Stimulated activated CD8-positive, alpha-beta memory T cell treated with anti-CD3 and anti-CD28 coated beads, Interleukin-4, amount 100 ng/mL, for 24 hours (primary cell): ENCODE results near the gene SNW1.
"Not testable (repeated sequence)": the region's sequence is repeated elsewhere in the genome, so short reads cannot be mapped to it uniquely, and the experiment has no call there.

Source experiments
- DNase-seq: peaks from one replicate; pipeline ENCODE4 v3.0.0-alpha.2; 2020; ENCODE audit warnings: low read depth

SNW1 gene

DNA sequence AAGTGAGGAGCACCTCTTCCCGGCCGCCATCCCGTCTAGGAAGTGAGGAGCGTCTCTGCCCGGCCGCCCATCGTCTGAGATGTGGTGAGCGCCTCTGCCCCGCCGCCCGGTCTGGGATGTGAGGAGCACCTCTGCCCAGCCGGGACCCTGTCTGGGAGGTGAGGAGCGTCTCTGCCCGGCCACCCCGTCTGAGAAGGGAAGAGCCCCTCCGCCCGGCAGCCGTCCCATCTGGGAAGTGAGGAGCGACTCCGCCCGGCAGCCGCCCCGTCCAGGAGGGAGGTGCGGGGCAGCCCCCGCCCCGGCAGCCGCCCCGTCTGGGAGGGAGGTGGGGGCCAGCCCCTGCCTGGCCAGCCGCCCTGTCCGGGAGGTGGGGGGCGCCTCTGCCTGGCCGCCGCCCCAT, 13.5 kb downstream of the SNW1 start:
- DNase-seq: not testable (repeated sequence)

DNA sequence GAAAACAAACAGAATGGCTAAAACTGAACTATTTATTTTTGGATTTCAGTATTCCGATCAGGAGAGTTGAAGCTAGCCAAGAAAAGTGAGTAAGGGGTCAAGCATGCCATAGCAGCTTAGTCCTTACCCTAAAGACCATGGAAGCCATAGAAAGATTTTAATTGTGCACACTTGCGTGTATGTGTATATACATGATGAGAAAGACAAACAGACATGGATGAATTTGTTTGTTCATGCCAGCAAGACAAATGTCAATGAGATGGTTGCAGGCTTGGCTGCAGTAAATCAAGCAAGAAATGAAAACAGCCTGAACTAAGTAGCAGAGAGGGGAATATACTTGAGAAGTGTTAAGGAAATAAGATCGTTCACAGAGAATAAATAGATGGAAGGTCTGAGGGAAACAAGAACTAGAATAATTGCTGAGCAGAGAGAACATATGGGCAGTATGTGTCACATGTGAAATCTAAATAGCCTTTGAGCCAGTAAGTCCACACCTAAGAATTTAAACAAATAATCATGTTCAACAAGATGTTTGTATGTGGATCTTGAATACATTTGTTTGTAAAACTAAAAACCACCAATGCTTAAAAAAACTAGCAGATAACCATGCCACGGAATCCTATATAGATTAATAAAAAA, 14.8 kb downstream of the SNW1 start:
- DNase-seq: no peak

DNA sequence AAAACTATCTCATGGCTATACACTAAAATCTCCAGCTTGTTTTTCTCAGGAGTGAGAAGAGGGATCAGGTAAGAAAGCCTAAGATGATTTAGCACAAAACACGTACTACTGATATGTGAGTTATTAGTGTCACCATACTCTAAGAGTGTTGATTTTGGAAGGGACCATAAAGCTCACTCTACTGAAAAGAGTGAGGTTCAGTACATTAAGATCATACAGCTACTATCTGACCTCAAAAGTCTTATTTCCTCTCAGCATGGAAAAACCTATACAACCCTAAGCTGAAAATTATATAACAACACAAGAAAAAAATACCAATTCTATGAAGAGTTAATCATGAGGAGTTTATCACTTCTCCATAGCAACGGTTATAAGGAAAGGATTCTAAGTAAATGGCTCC, 19.5 kb downstream of the SNW1 start:
- no peak for DNase-seq

DNA sequence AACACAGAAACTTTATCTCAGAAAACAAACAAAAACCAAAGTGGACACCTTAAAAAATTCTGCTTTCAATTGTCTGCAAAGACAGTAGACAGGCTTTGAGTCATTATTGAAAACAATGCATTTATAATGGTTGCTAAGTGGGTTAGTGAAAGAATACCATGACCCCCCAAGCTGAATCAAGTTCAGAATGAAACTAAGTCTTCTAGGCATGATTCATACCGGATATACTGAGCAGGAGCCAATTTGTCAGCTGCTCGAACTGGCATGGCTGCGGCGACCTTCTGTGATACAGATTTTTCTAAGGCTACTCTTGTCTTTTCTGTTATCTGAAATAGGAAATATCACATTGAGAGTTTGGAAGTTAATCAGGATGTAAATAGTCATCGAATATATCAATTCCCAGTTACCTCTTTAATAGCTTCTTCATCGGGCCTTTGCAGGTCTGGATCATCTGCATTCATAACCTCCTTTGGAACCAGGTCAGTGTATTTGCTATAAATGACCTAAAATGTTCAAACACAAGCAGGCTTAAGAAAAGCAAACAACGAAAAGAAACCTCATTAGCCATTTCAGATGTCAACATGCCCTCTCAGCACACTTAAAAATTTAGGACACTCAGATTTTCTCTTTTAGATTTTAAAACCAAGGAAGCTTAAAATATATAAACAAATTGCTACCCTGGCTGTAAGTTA, 22.3 kb downstream of the SNW1 start:
- no peak for DNase-seq

DNA sequence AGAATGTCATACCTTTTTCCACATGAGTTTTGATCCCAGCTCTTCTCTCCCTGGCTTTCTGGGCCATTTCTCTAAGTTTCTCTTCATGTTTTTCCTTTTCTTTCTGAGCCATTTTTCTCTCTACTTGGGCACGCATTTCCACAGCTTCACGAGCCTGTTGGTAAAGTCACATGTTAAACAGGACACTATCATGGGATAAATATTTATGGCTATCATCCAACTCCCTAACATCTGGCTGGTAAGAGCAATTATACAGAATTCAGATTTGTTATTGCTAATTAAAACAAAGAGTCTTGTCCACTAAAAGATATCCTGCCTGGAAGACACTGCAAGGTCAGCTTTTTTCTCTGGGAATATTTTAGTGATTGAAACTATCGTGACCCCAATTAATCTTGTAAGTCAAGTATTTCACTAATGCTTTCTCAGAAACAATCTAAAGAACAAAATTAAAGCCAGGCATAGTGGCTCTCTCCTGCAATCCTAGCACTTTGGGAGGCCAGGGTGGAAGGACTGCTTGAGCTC, 29.9 kb downstream of the SNW1 start:
- DNase-seq: no peak

DNA sequence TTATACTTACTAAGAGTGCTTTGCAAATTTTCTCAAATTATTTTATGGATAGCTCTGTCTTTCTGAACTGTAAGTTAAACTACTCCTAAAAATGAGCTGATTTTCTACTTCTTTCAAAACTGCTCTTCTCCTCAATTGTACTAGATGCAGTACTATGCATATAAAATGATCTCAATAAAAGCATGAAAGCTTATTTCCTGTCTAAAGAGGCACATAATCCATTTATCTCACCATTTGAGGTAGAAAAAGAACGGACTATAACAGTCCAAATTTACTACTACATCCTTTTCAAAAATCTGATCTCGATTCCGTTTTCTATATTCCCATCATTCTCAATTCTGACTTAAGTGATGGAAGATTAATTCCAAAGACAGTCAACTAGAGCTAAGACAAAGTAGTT, 38.7 kb downstream of the SNW1 start:
- no peak for DNase-seq

DNA sequence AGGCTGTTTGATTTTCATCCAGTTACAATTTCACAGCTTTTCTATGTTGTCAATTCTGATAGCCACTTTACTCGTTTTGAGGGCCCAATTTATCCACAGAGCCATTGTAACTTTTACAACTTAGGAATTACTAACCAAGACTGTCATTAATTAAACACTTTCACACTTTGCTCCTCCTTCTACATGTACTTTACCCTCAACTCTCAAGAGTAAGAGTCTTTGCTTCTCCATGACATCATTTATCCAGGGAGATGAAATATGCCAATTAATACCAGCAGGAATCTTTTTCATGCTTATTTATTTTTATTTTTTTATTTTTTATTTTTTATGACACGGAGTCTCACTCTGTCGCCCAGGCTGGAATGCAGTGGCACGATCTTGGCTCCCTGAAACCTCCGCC, 39.5 kb downstream of the SNW1 start:
- no peak for DNase-seq

DNA sequence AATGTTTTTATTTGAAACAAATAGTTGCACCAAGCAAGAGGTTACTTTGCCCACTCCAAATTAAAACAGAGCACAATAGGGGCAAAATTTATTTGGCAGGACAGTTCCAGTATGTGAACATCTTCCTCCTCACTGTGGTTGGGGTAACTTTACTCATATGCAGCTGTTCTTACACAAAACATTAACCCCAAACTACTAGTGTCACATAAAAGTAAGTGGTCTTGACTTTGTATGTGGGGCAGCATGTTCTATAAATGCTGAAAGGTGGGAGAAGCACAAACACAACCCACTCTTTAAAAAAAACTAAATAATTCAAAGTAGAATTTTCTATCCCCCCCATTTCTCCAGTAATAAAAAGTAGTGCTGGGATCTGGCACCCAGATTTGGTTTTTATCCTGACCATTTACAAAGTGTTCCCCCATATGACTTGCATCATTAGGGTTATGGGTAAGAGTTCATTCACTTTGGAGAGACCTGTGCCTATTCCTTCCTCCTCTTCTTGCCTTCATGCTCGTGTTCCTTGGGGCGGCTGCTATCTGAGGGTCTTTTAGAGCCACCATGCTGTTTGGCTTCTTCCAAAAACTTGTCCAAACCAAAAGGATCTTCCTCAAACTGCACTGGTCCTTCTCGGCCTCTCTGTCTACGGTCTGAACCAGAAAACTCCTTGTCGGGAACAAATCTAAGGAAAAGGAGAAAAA, 43.2 kb downstream of the SNW1 start:
- no peak for DNase-seq

DNA sequence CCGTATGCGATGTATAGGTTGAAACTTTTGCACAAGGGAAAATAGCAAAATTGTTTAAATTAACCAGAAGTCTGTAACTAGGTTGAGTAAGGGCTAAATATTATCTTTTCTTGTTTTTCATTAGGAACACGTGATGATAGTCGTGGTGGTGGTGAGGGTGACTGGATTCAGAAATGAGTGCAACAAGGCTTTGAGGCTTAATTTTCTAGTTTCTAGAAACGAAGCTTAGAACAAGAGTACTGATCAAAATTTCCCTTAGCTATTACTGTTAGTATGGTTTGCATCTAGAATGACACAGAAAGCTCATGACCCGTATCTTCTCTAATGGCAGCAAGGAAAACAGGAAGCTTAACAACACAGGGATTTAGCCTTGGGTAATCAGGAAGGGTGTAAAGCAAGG, 46.0 kb downstream of the SNW1 start:
- no peak for DNase-seq

DNA sequence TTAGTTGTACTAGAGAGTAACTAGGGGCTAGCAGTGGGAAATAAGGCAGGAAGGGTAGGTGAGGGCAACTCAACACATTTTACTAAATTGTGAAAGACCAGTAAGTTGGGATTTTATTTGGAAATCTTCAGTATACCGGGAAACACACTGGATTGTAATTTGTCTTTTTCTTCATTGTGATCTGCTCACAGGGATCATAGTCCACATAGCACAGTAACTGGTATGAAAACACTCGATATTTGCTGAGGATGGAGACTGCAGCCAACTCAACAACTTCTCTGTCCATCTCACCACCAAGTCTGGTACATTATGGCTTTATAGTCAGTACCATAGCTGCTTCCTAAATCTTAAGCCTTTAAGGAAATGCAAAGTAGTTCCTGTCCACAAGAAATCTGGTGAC, 50.6 kb downstream of the SNW1 start:
- no peak for DNase-seq

DNA sequence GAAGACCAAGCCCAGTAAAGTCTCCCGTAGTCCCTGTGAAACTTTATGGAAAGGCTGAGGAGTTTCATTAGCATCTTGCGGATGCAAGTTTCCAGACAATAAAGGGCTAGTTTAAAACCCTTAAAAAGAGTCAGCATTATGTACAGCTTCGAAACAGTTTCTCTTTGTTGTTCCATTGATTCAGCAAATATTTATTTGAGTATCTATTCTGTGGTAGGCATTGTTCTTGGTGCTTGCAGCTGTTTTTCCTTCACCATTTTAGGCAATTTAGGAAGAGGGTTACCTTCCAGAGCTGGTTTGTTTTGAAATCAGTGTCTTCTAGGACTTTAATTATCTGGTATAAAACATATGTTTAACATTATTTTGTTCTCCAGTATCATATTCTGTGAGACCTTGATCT, 51.5 kb downstream of the SNW1 start:
- DNase-seq: no peak

DNA sequence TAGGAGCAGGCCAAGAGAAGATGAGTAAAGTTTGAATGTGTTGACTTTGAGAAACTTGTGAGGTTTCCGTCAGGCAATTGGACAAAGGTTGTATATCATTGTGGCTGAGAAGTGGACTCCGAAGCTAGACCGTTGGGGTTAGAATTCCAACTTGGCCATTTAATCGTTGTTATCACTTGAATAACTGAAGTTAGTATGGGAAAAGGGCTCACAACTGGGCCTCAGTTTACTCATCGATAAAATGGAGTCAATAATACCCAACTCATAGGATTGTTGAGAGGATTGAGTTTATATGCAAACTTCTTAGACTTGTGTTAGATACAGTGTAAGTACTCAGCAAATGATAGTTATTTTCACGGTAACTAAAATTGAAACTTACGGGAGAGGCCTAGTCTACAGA, 52.2 kb downstream of the SNW1 start:
- DNase-seq: no peak

DNA sequence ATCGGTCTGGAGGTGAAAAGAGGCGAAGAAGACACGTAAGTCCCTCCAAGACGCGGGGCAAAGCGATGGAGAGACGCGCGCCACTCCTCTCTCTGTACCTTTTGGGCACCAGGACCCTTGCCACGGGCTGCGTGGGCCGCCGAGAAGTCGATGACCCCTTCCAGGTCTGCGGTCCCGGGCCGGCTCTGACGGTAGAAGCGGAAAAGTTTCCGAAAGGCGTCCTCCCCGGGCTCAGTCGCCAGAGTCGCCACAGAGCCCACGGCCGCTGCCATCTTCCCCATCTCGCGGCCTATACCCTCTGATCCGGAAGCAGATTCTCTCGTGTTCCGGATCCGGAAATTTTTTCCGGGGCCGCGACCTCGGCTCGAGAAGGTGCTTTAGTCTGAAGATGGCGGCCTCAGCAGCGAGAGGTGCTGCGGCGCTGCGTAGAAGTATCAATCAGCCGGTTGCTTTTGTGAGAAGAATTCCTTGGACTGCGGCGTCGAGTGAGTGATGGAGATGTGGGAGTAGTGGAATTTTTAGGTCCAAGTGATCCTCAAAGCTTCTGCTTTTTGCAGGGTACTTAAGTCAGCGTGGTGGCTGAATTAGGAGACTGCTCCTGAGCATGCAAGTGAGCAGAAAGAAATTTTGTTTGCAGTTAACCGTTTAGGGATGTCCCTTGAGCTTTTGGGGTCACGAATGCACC, 53.1 kb downstream of the SNW1 start, which contains the start of the genes ALKBH1 and SLIRP:
ALKBH1 (minus strand) TSS at position 300 of the 685 bp plus-strand sequence; CDS start at position 281, 19 bp downstream.
SLIRP (plus strand) TSS at position 380 of the 685 bp plus-strand sequence; CDS start at position 389, 9 bp downstream.
- DNase-seq: peak; percentile 75

DNA sequence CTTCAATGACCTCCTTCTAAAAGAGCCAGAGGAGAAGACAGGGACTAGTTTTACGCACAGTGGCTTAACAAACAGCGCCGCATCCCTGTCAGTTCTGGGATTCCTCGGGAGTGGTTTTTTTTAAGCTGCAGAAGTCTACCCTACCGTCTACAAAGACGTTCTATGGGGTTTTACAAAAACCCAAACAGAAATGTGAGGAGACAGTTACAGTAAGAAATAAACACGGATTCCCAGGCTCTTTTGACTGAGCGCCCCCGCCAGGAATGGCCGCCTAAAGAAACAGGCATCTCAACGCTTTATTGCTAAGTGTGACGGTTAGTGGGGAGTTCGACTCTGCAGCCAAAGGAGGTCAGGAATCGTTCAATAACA, 53.6 kb downstream of the SNW1 start:
- DNase-seq: no peak

DNA sequence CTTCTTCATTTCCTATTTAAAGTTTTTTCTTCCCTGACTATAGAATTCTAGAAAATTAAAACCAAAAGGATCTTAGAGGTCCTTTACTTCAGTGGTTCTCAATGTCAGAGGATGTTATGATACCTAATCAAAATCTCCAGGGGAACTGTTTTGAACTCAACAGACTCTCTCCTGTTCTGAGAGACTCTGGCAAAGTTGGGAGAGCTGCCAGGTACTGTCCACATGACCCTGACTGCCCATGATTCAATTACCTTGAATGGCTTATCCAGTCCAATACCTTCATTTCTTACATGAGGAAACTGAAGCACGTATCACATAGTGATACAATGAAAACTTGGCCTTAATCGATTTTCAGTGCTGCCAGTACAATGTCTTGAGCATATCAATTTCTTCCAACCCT, 69.7 kb downstream of the SNW1 start:
- DNase-seq: no peak

DNA sequence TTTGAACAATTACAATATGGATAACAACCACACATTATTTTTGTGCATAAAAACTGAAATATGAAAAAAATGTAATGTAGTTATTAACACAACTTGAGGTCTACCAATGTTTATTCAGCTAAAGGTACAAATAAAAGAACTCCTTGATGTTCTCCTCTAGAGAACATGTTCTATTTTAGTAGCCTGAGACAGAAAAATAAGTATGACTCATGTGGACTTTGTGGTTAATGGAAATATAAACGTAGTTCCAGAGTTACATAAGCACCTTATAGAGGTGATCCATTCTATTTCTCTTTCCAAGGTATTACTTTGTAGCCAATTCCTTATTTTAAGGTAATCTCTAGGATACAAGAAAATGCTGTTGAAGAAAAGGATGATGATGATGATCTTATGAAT, 78.8 kb downstream of the SNW1 start:
- no peak for DNase-seq

DNA sequence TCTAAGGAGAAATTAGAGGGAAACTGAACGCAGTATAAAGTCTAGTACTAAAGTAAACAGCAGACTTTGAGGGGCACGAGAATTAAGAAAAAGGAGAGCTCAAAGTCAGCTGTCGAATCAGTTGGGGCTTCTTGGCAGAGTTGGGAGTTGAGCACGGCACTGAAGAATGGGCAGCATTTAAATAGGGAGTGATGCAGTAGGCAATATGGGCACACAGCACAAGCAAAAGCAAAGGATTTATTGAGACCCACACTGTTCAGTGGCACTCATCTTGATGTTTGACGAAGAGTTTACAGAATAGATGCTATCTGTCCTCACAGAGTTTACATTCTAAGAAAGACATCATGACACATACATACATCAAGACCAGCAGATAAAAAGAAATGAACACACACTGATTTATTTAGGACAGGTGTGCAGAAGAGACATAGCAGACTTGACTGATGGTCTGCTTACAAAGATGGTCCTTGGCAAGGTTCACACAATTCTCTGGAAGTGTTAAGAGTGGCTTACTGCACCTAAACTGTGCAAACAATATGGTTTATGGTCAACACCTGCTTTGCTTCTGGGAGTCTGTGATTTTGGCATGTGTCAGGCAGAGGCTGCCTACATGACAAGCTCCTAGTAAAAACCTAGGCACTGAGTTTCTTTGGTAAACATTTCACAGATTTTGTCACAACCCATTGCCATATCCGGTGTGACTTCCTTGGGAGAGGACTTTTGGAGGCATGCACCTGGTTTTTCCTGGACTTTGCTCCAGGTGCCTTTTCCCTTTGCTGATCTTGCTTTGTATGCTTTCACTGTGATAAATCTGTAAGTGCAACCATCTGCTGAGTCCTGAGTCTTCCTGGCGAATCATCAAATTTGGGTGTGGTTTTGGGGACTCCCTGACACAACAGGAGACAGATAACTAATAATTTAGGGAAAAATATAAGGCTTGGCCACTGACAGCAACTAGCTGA, 79.5 kb downstream of the SNW1 start:
- no peak for DNase-seq

DNA sequence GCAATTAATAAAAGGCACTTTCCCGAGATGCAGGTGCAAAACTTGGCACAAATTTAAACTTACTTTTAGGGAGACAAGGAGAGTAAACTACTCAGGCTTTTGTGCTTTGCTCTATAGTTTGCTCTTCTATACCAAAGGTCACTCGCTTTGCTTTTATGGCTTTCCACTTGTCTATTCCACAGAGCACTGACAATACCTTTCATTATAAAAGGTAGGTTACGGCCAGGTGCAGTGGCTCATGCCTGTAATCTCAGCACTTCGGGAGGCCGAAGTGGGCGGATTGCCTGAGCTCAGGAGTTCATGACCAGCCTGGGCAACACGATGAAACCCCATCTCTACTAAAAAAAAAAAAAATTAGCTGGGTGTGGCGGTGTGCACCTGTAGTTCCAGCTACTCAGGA, 86.0 kb downstream of the SNW1 start:
- DNase-seq: no peak

DNA sequence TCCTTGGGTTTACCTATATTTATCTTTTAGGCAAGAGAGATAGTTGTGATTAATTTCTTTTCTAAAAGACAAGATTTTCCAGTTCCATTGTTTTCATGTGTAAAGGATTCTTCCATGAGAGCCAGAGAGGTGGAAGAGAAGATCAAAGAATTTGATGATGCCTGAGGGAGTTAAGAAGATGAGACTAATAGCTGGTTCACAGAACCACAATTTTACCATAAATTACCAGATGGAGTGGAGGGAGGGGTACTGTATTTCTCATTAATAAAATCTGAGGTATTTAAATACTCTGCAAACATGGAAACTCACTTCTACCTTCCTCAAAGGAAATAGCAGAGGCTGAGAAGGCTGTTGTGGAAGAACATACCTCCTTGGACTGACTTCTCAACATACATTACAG, 87.8 kb downstream of the SNW1 start:
- no peak for DNase-seq
